ENCODE data around the gene MEIS1. TPM values are rescaled to one million over a fixed set of nuclear protein-coding genes. Genes with fewer than 3 reads are reported as not detected.

Gene MEIS1
- total RNA-seq, 1 donor from 2014 or later, result 3.4 TPM

DNA sequence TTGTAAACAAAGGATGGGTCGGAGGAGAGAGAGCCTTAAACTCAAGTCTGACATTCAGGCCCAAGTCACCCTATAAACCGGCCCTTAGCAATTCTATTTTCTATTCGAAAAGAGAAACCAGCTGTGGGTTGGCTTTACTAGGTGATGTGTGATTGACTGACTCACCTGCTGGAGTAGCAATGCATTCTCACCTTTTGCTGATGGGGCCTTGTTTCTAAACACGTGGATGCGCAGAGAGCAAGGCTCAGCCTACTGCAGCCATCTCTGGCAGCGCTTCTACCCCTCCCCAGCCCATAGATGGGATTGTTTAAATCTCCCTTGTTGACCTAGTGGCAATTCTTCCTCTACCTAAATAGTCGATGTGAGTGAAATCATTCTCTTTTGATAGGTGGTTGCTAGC, 138.5 kb downstream of the MEIS1 start:
- Histone ChIP-seq H3K79me2 (ENCODE audit: insufficient read depth, low read length) (no peaks in the 10 kb centered on the region), H3K36me3 (ENCODE audit: insufficient read depth, low read length) (peaks cover 6% of the 10 kb centered on the region), H3K27me3 (ENCODE audit: insufficient read depth, low read length) (peaks cover 20% of the 10 kb centered on the region), H3K27ac (ENCODE audit: low read depth, low read length) (no peak overlapping the region), H3K4me3 (ENCODE audit: insufficient read depth, low read depth, low read length) (no peak overlapping the region), H3K9me3 (ENCODE audit: insufficient read depth, low read depth, low read length) (no peaks in the 10 kb centered on the region), H3K4me2 (ENCODE audit: low read length) (no peak overlapping the region), H4K20me1 (ENCODE audit: insufficient read depth, low read length) (no peaks in the 10 kb centered on the region), H3K4me1 (ENCODE audit: insufficient read depth, low read length) (peaks cover 35% of the 10 kb centered on the region), H2AFZ (ENCODE audit: low read depth, low read length) (no peak overlapping the region), H3K9ac (ENCODE audit: low read length) (no peak overlapping the region)
- Mint-ChIP-seq H3K9me3 (ENCODE audit: unreplicated experiment) (no peaks in the 10 kb centered on the region), H3K36me3 (ENCODE audit: low read depth, unreplicated experiment) (no peaks in the 10 kb centered on the region), H3K4me3 (ENCODE audit: unreplicated experiment) (no peak overlapping the region), H3K4me1 (ENCODE audit: low read depth, unreplicated experiment) (peaks cover 16% of the 10 kb centered on the region), H3K27ac (ENCODE audit: unreplicated experiment) (no peak overlapping the region), H3K27me3 (ENCODE audit: low read depth, unreplicated experiment) (peaks cover 24% of the 10 kb centered on the region)
- TF ChIP-seq, protein P1, sequence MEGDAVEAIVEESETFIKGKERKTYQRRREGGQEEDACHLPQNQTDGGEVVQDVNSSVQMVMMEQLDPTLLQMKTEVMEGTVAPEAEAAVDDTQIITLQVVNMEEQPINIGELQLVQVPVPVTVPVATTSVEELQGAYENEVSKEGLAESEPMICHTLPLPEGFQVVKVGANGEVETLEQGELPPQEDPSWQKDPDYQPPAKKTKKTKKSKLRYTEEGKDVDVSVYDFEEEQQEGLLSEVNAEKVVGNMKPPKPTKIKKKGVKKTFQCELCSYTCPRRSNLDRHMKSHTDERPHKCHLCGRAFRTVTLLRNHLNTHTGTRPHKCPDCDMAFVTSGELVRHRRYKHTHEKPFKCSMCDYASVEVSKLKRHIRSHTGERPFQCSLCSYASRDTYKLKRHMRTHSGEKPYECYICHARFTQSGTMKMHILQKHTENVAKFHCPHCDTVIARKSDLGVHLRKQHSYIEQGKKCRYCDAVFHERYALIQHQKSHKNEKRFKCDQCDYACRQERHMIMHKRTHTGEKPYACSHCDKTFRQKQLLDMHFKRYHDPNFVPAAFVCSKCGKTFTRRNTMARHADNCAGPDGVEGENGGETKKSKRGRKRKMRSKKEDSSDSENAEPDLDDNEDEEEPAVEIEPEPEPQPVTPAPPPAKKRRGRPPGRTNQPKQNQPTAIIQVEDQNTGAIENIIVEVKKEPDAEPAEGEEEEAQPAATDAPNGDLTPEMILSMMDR (IDR thresholded peaks at IDR 0.05; ENCODE audit: insufficient read depth, low read depth, low read length), result no peak
- TF ChIP-seq EZH2 (IDR thresholded peaks at IDR 0.05; ENCODE audit: insufficient read depth, low read length), result no peak
- DNase-seq (ENCODE audit: low read depth) (no peak), FAIRE-seq (no peak)

DNA sequence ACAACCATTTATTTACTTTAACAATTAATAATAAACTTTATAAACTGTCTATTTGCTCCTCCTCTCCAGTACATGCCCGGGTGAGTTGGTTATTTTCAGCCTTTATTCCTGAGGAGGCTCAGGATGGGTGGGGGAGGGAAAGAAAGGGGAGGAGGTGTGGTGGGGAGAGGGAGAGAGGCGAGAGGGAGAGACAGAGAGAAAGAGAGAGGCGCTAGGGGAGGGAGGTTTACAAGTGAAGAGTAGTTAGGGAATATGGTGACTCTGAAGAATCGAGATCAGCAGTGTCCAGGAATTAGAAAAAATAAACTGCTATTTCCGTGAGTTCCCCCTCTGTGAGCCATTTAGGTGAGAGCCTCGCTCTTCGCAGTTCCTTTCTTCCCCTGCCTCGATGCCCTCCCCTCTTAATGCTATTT, 138.9 kb downstream of the MEIS1 start:
- Mint-ChIP-seq H3K27me3 (ENCODE audit: low read depth, unreplicated experiment) (peaks cover 28% of the 10 kb centered on the region), H3K9me3 (ENCODE audit: unreplicated experiment) (no peaks in the 10 kb centered on the region), H3K4me3 (ENCODE audit: unreplicated experiment) (peak overlapping the region; percentile 57), H3K4me1 (ENCODE audit: low read depth, unreplicated experiment) (peaks cover 16% of the 10 kb centered on the region), H3K36me3 (ENCODE audit: low read depth, unreplicated experiment) (no peaks in the 10 kb centered on the region), H3K27ac (ENCODE audit: unreplicated experiment) (peak overlapping the region; percentile 53)
- H2AFZ ChIP-seq (ENCODE audit: low read depth, low read length), result no peak overlapping the region
- no peak for DNase-seq (ENCODE audit: low read depth)
- no peak overlapping the region for H3K4me3 ChIP-seq (ENCODE audit: insufficient read depth, low read depth, low read length)
- TF ChIP-seq, protein P1 (IDR thresholded peaks at IDR 0.05; ENCODE audit: insufficient read depth, low read depth, low read length), result no peak
- TF ChIP-seq EZH2 (IDR thresholded peaks at IDR 0.05; ENCODE audit: insufficient read depth, low read length), result no peak
- H3K4me1 ChIP-seq (ENCODE audit: insufficient read depth, low read length), result peaks cover 35% of the 10 kb centered on the region
- H3K9ac ChIP-seq (ENCODE audit: low read length), result peak overlapping the region; percentile 64
- peaks cover 24% of the 10 kb centered on the region for H3K27me3 ChIP-seq (ENCODE audit: insufficient read depth, low read length)
- H3K9me3 ChIP-seq (ENCODE audit: insufficient read depth, low read depth, low read length), result no peaks in the 10 kb centered on the region
- FAIRE-seq, result no peak
- peak overlapping the region; percentile 73 for H3K4me2 ChIP-seq (ENCODE audit: low read length)
- H3K36me3 ChIP-seq (ENCODE audit: insufficient read depth, low read length), result peaks cover 5% of the 10 kb centered on the region
- H4K20me1 ChIP-seq (ENCODE audit: insufficient read depth, low read length), result no peaks in the 10 kb centered on the region
- no peaks in the 10 kb centered on the region for H3K79me2 ChIP-seq (ENCODE audit: insufficient read depth, low read length)
- peak overlapping the region; percentile 30 for H3K27ac ChIP-seq (ENCODE audit: low read depth, low read length)

DNA sequence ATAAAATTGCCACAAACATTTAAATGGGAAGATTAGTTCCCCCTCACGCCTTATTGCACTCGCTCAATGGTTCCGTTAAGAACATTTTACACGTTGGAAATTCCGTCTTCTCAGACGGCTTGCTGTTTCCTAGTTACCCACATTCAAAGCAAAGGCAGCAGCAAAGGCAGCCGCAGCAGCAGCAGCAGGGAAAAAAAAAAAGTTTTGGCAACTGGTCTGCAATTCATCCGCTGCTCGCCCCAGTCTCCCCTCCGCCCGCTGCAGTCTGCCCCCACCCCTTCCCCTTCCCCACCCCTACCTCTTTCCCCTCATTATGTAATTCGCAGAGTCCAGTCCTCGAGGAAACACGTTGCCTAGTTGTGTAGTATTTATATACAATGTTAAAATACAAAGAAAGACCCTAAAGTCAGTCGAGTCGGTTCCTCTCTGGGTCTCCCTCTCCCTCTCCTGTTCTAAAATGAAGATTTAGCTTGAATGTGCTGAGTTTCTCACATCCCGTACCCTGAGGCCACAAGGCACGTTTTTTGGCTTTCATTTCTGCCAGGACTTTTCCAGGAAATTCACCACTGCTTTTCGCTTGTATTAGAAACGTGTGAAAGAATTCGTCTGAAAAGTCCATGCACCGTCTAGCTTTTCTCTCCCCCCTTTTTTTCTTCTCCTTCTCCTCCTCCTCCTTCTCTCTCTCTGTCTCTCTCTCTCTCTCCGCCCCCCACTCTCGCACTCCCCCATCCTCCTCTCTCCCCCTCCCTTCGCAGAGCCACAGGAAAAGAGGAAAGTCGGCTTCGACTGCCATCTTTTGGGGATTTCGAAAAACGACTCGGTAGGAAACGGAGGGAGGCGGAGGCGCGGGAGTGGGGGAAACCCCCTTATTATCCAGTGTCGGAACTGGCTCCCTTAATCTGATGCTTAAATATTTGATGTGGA, 140.0 kb downstream of the MEIS1 start:
- no peaks in the 10 kb centered on the region for H4K20me1 ChIP-seq (ENCODE audit: insufficient read depth, low read length)

More for the DNA sequence above, 140.0 kb downstream of the MEIS1 start:
- H3K9me3 ChIP-seq (ENCODE audit: insufficient read depth, low read depth, low read length), result no peaks in the 10 kb centered on the region
- peak overlapping the region; percentile 81 for H3K9ac ChIP-seq (ENCODE audit: low read length)
- FAIRE-seq, result no peak
- Mint-ChIP-seq H3K4me3 (ENCODE audit: unreplicated experiment) (peak overlapping the region; percentile 85), H3K27me3 (ENCODE audit: low read depth, unreplicated experiment) (peaks cover 37% of the 10 kb centered on the region), H3K36me3 (ENCODE audit: low read depth, unreplicated experiment) (no peaks in the 10 kb centered on the region), H3K9me3 (ENCODE audit: unreplicated experiment) (no peaks in the 10 kb centered on the region), H3K4me1 (ENCODE audit: low read depth, unreplicated experiment) (peaks cover 7% of the 10 kb centered on the region), H3K27ac (ENCODE audit: unreplicated experiment) (peak overlapping the region; percentile 80)
- no peaks in the 10 kb centered on the region for H3K36me3 ChIP-seq (ENCODE audit: insufficient read depth, low read length)
- H3K4me3 ChIP-seq (ENCODE audit: insufficient read depth, low read depth, low read length), result peak overlapping the region; percentile 60
- peaks cover 33% of the 10 kb centered on the region for H3K27me3 ChIP-seq (ENCODE audit: insufficient read depth, low read length)
- no peaks in the 10 kb centered on the region for H3K79me2 ChIP-seq (ENCODE audit: insufficient read depth, low read length)
- peak overlapping the region; percentile 80 for H3K27ac ChIP-seq (ENCODE audit: low read depth, low read length)
- DNase-seq (ENCODE audit: low read depth), result peak; percentile 82
- H2AFZ ChIP-seq (ENCODE audit: low read depth, low read length), result no peak overlapping the region
- TF ChIP-seq, protein P1 (IDR thresholded peaks at IDR 0.05; ENCODE audit: insufficient read depth, low read depth, low read length), result peak; percentile 46
- no peak for TF ChIP-seq EZH2 (IDR thresholded peaks at IDR 0.05; ENCODE audit: insufficient read depth, low read length)
- H3K4me2 ChIP-seq (ENCODE audit: low read length), result peak overlapping the region; percentile 96
- peaks cover 25% of the 10 kb centered on the region for H3K4me1 ChIP-seq (ENCODE audit: insufficient read depth, low read length)

Measured in astrocyte (in vitro differentiated cells and primary cell).